GM12878 (cell line): ENCODE data around the gene DCC. TPM values are rescaled to one million over a fixed set of nuclear protein-coding genes. Genes with fewer than 3 reads are reported as not detected.

Source experiments
- ATAC-seq: fragments of 200-7000 bp; cut with Tn5 transposase; 3 replicates; pipeline ENCODE4 v1.9.1; 2020; ENCODE audit warnings: mild to moderate bottlenecking, moderate library complexity
- BruUV-seq: library from RNA; stranded (reverse); fragments of 400-500 nt; replicated peaks from 2 replicates; lab custom pipeline; 2021; lab: Mats Ljungman, UMichigan
- CTCF ChIA-PET: fragments of 300-600 bp; sonication (Branson Sonifier 250); formaldehyde crosslinking; extraction: SDS; loops from one replicate; lab custom pipeline; 2021; ENCODE audit warnings: inconsistent platforms; lab: Yijun Ruan, JAX
- POLR2A ChIA-PET: fragments of 350-600 bp; formaldehyde crosslinking; extraction: SDS; loops from one replicate; lab custom pipeline; 2021; ENCODE audit warnings: inconsistent platforms; lab: Charles Lee
- RAD21 ChIA-PET: fragments of 300-600 bp; sonication (Branson Sonifier 250); formaldehyde crosslinking; loops from one replicate; lab custom pipeline; 2023; ENCODE audit warnings: antibody characterized with exemption; ENCODE audit not compliant: unreplicated experiment; lab: Charles Lee
- SMC1A ChIA-PET: fragments of 300-600 bp; sonication (Branson Sonifier 250); formaldehyde crosslinking; loops from one replicate; lab custom pipeline; 2023; ENCODE audit not compliant: unreplicated experiment, uncharacterized antibody; lab: Charles Lee
- DNase-seq: peaks from one replicate; pipeline ENCODE4 v3.0.0-alpha.2; 2011; ENCODE audit warnings: low read depth, low spot score
- FAIRE-seq: peaks from 3 replicates; lab custom pipeline; 2011; peaks lifted over from hg19 to GRCh38; lab: Jason Lieb, UNC
- H2AFZ ChIP-seq: 2 replicates; pipeline ENCODE4 v1.6.0; 2011; ENCODE audit warnings: low read depth, low read length, control low read depth; ENCODE audit not compliant: control insufficient read depth
- H3K27ac ChIP-seq: 2 replicates; pipeline ENCODE4 v1.5.1; 2011; ENCODE audit warnings: control low read depth; ENCODE audit not compliant: control insufficient read depth, insufficient read depth
- H3K27me3 ChIP-seq, 2 experiments: replicated peaks in 1 of 2; 2 replicates each; pipeline versions ENCODE4 v1.6.0 to v1.6.1; 2011; ENCODE audit warnings: low read length in 1 of 2; ENCODE audit not compliant: control insufficient read depth in 2 of 2, insufficient read depth in 2 of 2
- H3K36me3 ChIP-seq, 2 experiments: 2 replicates each; pipeline ENCODE4 v1.5.1; 2011; ENCODE audit warnings: low read length in 1 of 2; ENCODE audit not compliant: control insufficient read depth in 2 of 2, insufficient read depth in 2 of 2
- H3K4me1 ChIP-seq: 2 replicates; pipeline ENCODE4 v1.6.1; 2011; ENCODE audit warnings: mild to moderate bottlenecking, low read length, moderate library complexity, mixed read lengths; ENCODE audit not compliant: control insufficient read depth, insufficient read depth
- H3K4me2 ChIP-seq: 2 replicates; pipeline ENCODE4 v1.6.0; 2011; ENCODE audit warnings: control low read depth; ENCODE audit not compliant: control insufficient read depth, insufficient read depth
- H3K4me3 ChIP-seq: fragments of 200-600 bp; sonication (generic); 2 replicates; pipeline ENCODE4 v1.5.1; 2016
- H3K79me2 ChIP-seq: 2 replicates; pipeline ENCODE4 v1.6.0; 2011; ENCODE audit warnings: low read length; ENCODE audit not compliant: control insufficient read depth, insufficient read depth
- H3K9ac ChIP-seq: 2 replicates; pipeline ENCODE4 v1.8.0; 2011; ENCODE audit warnings: low read length, control low read depth, mixed read lengths; ENCODE audit not compliant: control insufficient read depth, insufficient read depth
- H3K9me3 ChIP-seq: replicated peaks from 3 replicates; pipeline ENCODE4 v1.5.1; 2011; ENCODE audit warnings: mild to moderate bottlenecking, low read length; ENCODE audit not compliant: control insufficient read depth, insufficient read depth
- H4K20me1 ChIP-seq: 2 replicates; pipeline ENCODE4 v1.6.0; 2011; ENCODE audit not compliant: control insufficient read depth, insufficient read depth
- ESRRA ChIP-seq: IDR thresholded peaks from 2 replicates; pipeline ENCODE4 v1.6.1; 2012; ENCODE audit warnings: mild to moderate bottlenecking, low read length, improper control_type of control experiment
- FOXM1 ChIP-seq: IDR thresholded peaks from 2 replicates; pipeline ENCODE4 v1.6.1; 2012; ENCODE audit warnings: low read depth, mild to moderate bottlenecking, inconsistent platforms, low read length, moderate library complexity
- HDGF ChIP-seq: fragments of 450-650 bp; IDR thresholded peaks from 2 replicates; pipeline ENCODE4 v1.6.1; 2016; ENCODE audit warnings: antibody characterized with exemption
- IRF4 ChIP-seq: IDR thresholded peaks from 2 replicates; pipeline ENCODE4 v1.6.1; 2011; ENCODE audit warnings: low read depth, low read length
- MTA3 ChIP-seq: IDR thresholded peaks from 2 replicates; pipeline ENCODE4 v1.6.1; 2012; ENCODE audit warnings: low read length, inconsistent platforms, borderline replicate concordance
- NFIC ChIP-seq: IDR thresholded peaks from 2 replicates; pipeline ENCODE4 v1.6.1; 2012; ENCODE audit warnings: low read depth, mild to moderate bottlenecking, inconsistent platforms, low read length, moderate library complexity
- POLR2AphosphoS5 ChIP-seq: IDR thresholded peaks from 2 replicates; pipeline ENCODE4 v1.6.1; 2011; ENCODE audit warnings: mild to moderate bottlenecking, low read length, inconsistent platforms
- RAD51 ChIP-seq: fragments of 450-650 bp; IDR thresholded peaks from 2 replicates; pipeline ENCODE4 v1.6.1; 2016; ENCODE audit warnings: moderate library complexity, mild to moderate bottlenecking, inconsistent platforms
- SRF ChIP-seq, 2 experiments: IDR thresholded peaks; 2 replicates each; pipeline ENCODE4 v1.6.1; 2011; ENCODE audit warnings: low read depth in 2 of 2, low read length in 2 of 2, mild to moderate bottlenecking in 1 of 2, moderate library complexity in 1 of 2
- TCF12 ChIP-seq: IDR thresholded peaks from 2 replicates; pipeline ENCODE4 v1.6.1; 2011; ENCODE audit warnings: low read depth, mild to moderate bottlenecking, low read length
- ZNF24 ChIP-seq: fragments of 450-650 bp; IDR thresholded peaks from 2 replicates; pipeline ENCODE4 v1.6.1; 2017; ENCODE audit warnings: antibody characterized with exemption, mild to moderate bottlenecking
- ZSCAN29 ChIP-seq: fragments of 450-650 bp; IDR thresholded peaks from 2 replicates; pipeline ENCODE4 v1.6.1; 2017; ENCODE audit warnings: mild to moderate bottlenecking, moderate library complexity
- WGBS: methylation state at CpG from one replicate; pipeline ENCODE4 v1.1.6; 2016; ENCODE audit warnings: low lambda C conversion rate; ENCODE audit not compliant: insufficient replicate concordance, insufficient coverage; ENCODE audit errors: missing lambda C conversion rate; 5-methylcytosine and 5-hydroxymethylcytosine counted together
- in situ Hi-C: fragments of 300-500 bp; cut with MboI; formaldehyde crosslinking; loops from 9 replicates; pipeline ENCODE4 v1.14.3; 2018; ENCODE audit warnings: mixed read lengths
- intact Hi-C: fragments of 100-400 bp; cut with micrococcal nuclease; formaldehyde crosslinking; loops from one replicate; pipeline ENCODE4 v1.14.2; 2022; ENCODE audit not compliant: unreplicated experiment
- polyA plus RNA-seq, 11 experiments: library from polyadenylated mRNA; depleted of rRNA in 4 of 11; unstranded in 6 of 11; stranded (reverse) in 5 of 11; fragments of >200 nt; fragmentation: Nextera tagmentation in 4 of 11; fragmentation: Illumina TruSeq in 1 of 11; extraction: Ambion mirVana in 4 of 11; extraction: Trizol in 1 of 11; gene quantifications; 1 replicate in 1 of 11; 2 replicates in 10 of 11; pipeline versions ENCODE4 v1.2.1 to v1.2.3, GENCODE V29; 2011 to 2016; ENCODE audit warnings: inconsistent platforms in 2 of 11, missing spikeins in 2 of 11, low read depth in 1 of 11
- total RNA-seq, 4 experiments: library from RNA; depleted of rRNA in 3 of 4; stranded (reverse); fragments of >200 nt in 3 of 4; fragmentation: Illumina TruSeq in 1 of 4; extraction: Trizol in 1 of 4; gene quantifications; 2 replicates each; pipeline versions ENCODE4 v1.2.1 to v1.2.3, GENCODE V29; 2013 to 2021
- TF ChIP-seq, protein P1 (sequence below): fragments of 450-650 bp; IDR thresholded peaks from 2 replicates; pipeline ENCODE4 v1.6.1; 2016; ENCODE audit warnings: mild to moderate bottlenecking

DCC gene
- total and polyA plus RNA-seq, 10 of the 15 experiments (the other 5 are each of a cell fraction or from before 2014, with no cell fraction given) = 0.01 TPM; not detected in 9

DNA sequence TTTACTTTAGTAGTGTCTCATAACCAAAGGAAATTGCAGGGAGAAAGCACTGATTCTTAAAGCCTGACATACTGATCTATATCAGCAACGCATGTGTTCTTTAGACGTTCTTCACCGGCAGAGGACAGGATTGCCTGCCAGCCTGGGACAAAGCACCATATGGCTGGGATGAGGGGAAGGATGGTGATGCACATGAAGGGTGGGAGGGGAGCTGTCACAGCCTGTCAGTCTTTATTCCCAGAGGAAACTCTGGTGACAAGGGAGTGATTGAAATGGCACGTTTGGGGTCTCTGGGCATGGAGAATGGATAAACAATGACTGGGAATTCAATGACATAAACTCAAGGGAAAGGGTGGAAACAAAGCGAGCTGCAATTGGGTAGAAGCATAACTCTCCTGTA is 808.1 kb downstream of the DCC start:
- CTCF ChIA-PET = no interaction called here
- in situ Hi-C loops (no loop called here), intact Hi-C loops (no loop called here)
- WGBS = 54% methylated on average over 5 of the region's 5 CpGs
- Histone ChIP-seq H3K4me2 (no peak overlapping the region), H3K36me3 (no peaks in the 10 kb centered on the region), H3K27me3 (no peaks in the 10 kb centered on the region), H2AFZ (no peak overlapping the region), H4K20me1 (no peaks in the 10 kb centered on the region), H3K4me3 (no peak overlapping the region), H3K9ac (no peak overlapping the region), H3K4me1 (no peaks in the 10 kb centered on the region), H3K79me2 (no peaks in the 10 kb centered on the region), H3K9me3 (no peaks in the 10 kb centered on the region), H3K27ac (no peak overlapping the region)
- no peak for FAIRE-seq
- BruUV-seq = no TSS peak
- SMC1A ChIA-PET = interaction anchor here (0.8 kb wide), 1 partner anchor 18 kb away, joined by 3 read pairs; no protein-coding TSS in a partner anchor
- POLR2A ChIA-PET = no interaction called here
- RAD21 ChIA-PET = no interaction called here
- TF ChIP-seq POLR2AphosphoS5 (no peak), ESRRA (no peak), TCF12 (no peak), HDGF (no peak), FOXM1 (no peak), ZSCAN29 (no peak), MTA3 (no peak)
- ATAC-seq = no peak
- DNase-seq = no peak

DNA sequence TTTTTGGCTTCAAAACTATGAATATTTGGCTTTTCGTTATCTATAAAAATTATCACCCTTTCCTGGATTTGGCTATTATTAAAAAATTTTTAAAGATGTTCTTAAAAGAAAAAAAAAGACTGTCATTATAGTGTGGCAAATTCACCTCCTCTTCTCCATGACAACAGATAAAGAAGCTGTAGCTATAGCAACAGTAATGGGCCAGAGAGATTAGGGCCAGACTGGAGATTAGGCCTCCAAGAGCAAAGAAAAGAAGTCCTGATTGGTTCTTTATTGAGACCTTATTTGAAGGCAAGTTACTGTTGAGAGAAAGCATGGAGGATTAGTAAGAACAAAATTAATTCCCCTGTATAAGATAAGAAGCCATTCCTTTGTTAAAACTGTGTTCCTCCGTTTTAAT is 812.5 kb downstream of the DCC start:
- POLR2A ChIA-PET = no interaction called here

More for the DNA sequence above, 812.5 kb downstream of the DCC start:
- Histone ChIP-seq H4K20me1 (no peaks in the 10 kb centered on the region), H2AFZ (no peak overlapping the region)
- SMC1A ChIA-PET = interaction anchor here (3.1 kb wide), 1 partner anchor 1484 kb away, joined by 10 read pairs; no protein-coding TSS in a partner anchor
- intact Hi-C loops = loop anchor here (10.0 kb wide), 1 partner anchor 1528 kb away; no protein-coding TSS in a partner anchor
- 10% methylated on average over 2 of the region's 2 CpGs for WGBS
- TF ChIP-seq SRF (IDR thresholded peaks at IDR 0.05; ENCODE audit: low read depth in 2 of 2, low read length in 2 of 2) (no peak), NFIC (no peak), MTA3 (no peak), ZNF24 (no peak), IRF4 (no peak), RAD51 (no peak)
- TF ChIP-seq, protein P1, sequence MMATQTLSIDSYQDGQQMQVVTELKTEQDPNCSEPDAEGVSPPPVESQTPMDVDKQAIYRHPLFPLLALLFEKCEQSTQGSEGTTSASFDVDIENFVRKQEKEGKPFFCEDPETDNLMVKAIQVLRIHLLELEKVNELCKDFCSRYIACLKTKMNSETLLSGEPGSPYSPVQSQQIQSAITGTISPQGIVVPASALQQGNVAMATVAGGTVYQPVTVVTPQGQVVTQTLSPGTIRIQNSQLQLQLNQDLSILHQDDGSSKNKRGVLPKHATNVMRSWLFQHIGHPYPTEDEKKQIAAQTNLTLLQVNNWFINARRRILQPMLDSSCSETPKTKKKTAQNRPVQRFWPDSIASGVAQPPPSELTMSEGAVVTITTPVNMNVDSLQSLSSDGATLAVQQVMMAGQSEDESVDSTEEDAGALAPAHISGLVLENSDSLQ = no peak
- TF ChIP-seq, all 136 proteins: peak for 0
- Histone ChIP-seq H3K9ac (no peak overlapping the region), H3K4me1 (no peaks in the 10 kb centered on the region), H3K36me3 (no peaks in the 10 kb centered on the region), H3K4me3 (no peak overlapping the region), H3K79me2 (no peaks in the 10 kb centered on the region), H3K4me2 (no peak overlapping the region), H3K27ac (no peak overlapping the region), H3K9me3 (no peaks in the 10 kb centered on the region), H3K27me3 (no peaks in the 10 kb centered on the region)
- no peak for DNase-seq
- ChIA-PET RAD21 (no interaction called here), CTCF (interaction anchor here (0.6 to 2.0 kb wide), 5 partner anchors 10 to 1483 kb away, joined by 3 to 11 read pairs (median 5); no protein-coding TSS in a partner anchor)
- no peak for ATAC-seq
- FAIRE-seq = no peak
- in situ Hi-C loops = no loop called here
- no TSS peak for BruUV-seq
